ENCODE measurements around the gene TMEM179B.
A peak's percentile ranks its signal among the peaks of the same experiment; 100 is the strongest.

The TMEM179B gene

DNA sequence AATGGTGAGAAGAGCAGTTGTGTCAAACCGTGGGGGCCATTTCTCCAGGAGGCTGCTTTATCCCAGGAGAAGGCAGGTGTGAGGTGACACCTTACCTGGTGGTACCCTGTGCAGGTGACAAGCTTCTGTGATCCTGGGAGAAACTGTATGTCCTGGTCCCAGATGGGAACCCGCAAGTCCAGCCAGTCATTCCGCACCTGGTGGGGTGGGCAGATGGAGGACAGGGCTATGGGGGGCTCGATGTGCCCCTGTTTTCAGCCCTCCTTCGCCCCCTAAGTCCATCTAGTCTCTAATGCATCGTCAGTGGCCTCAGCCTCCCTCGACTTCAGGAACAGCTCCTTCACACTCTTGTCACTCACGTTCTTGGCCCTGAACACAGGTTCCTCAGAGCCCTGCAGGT lies 48.1 kb downstream of the TMEM179B start:
- DNase-seq = no peak

DNA sequence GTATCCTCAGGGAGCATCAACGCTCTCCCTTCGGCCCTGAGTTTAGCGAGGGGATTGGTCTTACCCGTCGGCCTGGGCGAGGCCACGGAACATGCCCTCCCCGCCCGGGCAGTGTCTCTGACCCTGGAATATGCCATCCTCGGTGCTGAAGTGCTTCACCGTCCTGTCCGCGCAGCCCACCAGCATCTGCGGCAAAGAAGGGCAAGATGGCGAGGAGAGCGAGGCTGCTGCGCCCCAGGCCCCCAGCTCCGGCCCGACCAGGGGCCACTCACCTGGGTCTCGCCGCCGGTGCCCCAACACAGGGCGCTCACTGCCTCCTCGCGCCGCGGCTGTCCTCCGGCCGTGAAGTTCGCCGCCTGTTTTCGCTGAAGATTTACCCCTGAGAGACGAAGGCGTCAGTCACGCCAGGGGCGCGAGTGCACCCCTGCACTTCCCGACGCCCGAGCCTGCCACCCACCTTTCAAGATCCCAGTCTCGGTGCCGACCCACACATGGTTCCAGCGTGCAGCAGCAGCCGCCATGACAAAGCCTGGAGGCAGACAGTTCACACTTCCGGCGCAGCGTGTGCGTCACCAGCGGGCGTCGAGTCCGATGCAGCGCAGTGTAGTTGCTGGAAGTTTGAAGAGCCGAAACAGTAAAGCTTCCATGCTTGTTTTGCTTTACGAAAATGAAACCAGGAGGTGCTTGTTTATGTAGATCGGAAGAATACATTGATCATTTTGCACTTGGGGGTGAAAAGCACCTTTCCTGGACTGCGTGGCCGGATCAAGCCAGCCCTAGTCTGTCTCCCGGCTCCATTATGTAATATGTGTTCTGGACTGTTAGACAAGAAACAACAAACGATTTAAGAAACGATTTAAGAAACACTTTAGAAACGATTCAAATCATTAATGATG lies 52.1 kb downstream of the TMEM179B start, which contains the start of gene WDR74:
Gene WDR74, minus strand, starts transcription at position 541 of the 896 bp plus-strand sequence. Its CDS starts 20 bp downstream, at position 521.
- DNase-seq = peak; percentile 73

Data from 8988T (cell line).